H7 (cell line): ENCODE data around the gene IMPDH1. TPM values are rescaled to one million over a fixed set of nuclear protein-coding genes. Genes with fewer than 3 reads are reported as not detected.

Experiments
- total RNA-seq: library from RNA; depleted of rRNA; stranded (reverse); fragments of >200 nt; shearing (Covaris generic); gene quantifications from 2 replicates; pipeline ENCODE4 v1.2.3, GENCODE V29; 2014; rRNA removed

IMPDH1 gene
- total RNA-seq, 1 experiment from 2014 or later: 45.7 TPM

Other genes starting within 250 kb of the IMPDH1 start
- gene LEP, start 168.7 kb downstream of the IMPDH1 start, total RNA-seq: not detected in 2 replicates
- 24.2 and 29.4 TPM in 2 replicates for gene RBM28, start 66.1 kb downstream of the IMPDH1 start, total RNA-seq
- gene PRRT4, start 48.3 kb downstream of the IMPDH1 start, total RNA-seq: 0.14 and 0.67 TPM in 2 replicates
- gene HILPDA, start 45.9 kb upstream of the IMPDH1 start, total RNA-seq: 26.0 and 31.3 TPM in 2 replicates
- gene METTL2B, start 66.8 kb upstream of the IMPDH1 start, total RNA-seq: 39.5 TPM in 2 replicates